Measurements from ENCODE around the gene KCP. TPM values are rescaled to one million over a fixed set of nuclear protein-coding genes. Genes with fewer than 3 reads are reported as not detected.

Gene KCP
- total RNA-seq, 1 experiment from 2014 or later: 0.21 TPM

DNA sequence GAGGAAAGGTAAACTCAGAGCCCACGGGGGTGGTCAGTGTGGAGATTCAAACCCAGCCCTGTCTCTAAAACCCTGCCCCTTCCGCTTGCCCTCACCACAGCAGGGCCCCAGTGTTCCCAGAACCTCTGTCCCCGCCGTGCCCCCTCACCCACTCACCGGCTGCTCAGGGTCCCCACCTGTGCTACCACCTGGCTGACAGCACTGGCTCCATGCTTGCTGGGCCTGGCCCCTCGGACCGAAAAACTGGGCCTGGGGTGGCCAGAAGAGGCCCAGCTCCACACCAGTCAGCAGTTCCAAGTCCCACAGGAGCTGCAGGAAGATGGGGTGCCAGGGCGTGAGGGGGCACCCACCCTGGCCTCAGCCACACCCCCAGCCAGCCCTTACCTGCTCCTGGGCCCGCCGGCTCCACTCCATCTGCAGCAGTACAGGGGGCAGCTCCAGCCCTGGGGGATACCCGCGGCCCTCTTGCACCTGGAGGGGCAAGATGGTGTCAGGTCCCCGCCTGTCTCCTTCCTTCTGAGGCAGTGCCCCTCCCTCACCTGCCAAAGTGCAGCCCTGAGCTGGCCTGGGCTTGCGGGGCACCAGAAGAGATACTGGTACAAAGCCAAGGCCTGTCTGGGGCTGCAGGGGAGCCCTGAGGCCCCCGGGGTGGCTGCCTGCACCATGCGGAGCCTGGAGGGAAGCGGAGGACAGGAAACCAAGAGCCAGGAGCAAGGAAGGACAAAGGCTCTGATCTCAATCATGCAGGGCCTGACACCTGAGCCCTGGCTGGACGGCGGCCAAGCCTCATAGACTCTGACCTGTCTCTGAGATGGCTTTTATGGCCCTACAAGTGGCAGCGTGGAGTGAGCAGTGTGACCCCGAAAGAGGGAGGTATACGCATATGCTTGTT lies 36.1 kb downstream of the KCP start:
- DNase-seq (ENCODE audit: low spot score): no peak

DNA sequence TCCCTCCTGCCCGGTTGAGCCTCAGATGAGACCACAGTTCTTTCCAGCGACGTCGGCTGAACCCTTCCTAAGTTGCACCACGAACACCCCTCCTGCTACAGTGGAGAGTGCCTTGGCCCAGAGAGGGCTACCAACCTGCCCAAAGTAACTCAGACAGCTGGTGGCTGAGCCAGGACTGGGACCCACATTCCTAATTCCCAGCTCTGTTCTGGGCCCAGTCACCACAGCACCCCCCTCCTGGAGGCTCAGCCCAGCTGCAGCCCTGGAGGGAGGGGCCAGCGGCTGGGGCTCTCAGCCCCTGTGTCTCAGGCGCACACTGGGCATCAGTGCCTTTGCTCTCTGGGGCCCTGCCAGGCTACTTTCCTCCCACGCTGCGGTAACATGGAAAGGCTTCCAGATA lies 37.3 kb downstream of the KCP start:
- DNase-seq (ENCODE audit: low spot score): no peak

DNA sequence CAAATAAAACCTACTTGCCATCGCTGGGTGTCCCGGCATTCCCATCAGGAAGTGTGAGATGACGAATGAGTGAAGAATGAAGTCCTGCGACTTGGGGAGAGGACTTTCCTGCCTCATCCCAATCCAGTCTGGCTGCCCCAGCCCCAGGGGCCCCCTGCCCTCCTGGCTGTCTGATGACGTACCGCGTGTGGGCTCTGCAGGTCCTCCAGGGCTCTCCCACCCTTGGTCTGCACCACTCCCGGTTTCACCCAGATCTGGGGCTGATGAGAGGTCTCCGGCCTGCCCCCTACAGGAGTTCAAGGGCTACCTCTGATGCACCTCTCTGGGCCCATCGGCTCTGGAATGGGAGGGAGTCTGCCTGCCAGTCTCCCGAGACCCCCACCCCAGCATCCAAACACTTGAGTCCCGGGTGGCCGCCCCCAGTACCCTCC lies 38.1 kb downstream of the KCP start:
- no peak for DNase-seq (ENCODE audit: low spot score)

DNA sequence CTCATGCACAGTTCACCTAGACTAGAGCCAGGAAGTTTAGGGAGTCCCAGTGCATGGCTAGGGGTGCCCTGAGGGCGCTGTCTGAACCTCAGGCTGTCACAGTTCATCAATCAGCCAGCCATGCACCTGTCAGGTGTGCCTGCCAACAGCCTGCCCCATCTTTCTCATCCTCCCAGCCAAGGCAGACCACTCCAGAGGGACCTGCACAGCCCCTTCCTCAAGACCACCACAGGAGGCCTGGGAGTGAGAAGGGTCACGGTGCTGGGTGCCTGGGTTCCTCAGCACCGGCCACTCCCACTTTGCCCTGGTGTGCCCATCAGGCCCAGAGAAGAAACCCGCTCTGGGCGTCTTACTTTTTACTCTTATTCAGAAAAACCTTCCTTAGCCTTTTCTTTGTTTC lies 39.5 kb downstream of the KCP start:
- no peak for DNase-seq (ENCODE audit: low spot score)

DNA sequence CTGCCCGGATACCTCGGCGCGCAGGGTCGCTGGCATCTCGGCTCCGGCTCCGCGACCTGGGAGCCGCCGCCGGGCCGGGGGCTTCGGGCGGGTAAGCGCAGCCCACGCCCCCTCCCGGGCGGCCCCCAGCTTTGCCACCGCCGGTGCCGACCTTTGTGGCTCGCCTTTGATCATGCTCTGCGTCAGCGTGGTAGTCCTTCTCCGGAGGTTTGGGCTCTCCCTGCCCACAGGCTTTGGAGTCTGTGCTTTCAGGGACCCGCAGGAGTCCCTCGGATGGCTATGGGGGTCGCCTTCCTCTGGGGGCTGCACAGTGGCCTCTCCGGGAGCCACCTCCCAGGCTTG lies 40.6 kb downstream of the KCP start:
- no peak for DNase-seq (ENCODE audit: low spot score)

DNA sequence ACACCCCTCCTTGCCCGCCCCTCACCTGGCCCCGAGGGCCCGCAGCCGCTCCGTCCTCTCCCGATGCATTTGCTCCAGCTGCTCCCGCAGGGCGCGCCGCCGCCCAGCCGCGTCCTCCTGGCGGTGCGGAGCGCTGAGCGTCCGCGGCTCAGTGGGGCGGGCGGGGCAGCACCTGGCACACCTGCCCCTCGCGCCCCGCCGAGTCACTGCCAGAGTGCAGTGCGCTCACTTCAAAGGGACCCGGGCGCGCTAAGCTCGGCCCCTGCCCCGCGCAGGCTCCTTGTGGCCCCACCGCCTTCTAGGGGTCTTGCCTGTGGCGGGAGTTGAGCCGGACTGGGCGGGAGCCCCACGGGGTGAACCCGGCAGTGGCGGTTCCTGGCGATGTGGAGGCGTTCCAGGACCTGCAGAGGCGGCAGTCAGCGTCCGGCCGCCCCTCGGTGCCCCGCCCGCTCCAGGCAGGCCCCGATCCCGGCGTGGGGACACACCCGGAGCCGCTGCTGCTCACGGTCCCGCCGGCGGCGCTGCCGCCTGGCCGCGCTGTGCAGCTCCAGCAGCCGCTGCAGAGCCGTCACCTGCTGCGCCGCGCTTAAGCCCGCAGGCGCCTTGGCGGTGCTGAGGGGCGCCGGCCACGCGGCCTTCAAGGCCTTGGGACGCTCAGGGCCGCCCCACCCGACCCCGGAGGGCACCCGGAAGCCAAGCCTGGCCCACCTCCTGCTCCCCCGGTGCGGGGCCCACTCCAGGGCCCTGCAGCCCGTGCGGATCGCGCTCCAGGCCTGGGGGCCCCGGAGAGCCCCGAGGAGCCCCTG lies 41.2 kb downstream of the KCP start:
- DNase-seq (ENCODE audit: low spot score): no peak

DNA sequence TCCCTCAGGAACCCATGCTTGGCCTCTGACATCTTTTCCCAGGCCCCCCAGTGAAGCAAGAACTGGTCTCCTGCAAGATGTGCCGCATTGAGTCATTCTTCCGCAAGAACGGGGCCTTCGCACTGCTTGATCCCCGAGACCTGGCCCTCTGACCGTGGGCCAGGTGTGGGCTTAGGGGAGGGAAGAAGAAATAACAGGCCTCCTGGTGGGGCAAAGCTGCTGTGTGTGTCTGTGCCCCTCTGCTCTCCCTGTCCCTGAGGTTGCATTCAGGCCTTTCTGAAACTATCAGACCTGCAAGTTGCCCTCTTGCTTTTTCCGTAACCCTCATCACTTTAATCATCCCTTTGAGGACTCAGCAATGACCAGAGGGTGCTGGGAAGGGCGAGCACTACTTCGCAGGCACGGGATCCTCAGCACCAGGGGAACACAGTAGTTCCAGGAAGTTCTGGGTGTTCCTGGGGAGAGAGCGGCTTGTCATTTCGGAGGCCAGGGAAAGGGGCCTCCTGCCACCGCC lies 41.8 kb downstream of the KCP start:
- no peak for DNase-seq (ENCODE audit: low spot score)

DNA sequence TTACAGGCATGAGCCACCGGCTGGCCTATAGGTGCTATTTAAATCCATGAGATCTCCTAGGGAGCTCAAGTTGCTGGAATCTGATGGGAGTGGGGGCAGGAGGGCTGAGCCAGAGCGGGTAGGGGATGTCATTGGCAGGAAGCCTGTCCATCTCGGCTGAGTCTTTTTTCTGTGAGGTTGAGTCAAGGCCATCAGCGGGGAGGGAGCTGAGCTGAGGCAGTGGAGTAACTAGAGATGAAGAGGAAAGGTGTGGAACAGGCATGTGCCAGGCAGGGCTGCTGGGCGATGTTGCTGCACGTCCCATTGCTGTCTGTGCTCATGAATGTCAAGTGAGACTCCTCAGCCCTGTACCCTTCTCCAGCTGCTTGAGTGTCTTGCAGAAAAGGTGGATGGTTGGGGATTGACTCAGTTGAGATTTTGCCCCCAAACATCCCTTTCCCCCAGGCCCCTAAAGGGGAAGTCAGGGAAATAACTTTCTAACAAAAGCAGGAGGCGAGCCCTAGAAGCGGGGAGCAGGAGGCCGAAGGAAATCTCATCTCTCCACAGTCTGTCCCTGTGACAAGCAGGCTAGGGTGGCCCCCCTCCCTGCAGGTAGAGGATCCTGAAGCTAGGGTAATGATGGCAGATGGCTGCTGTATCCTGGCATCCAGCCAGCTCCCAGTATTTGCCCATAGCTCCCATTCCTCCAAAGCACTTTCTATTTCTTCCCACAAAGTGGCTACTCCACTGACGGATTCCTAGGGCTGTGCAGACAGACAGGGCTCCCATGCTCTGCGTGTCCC lies 42.5 kb downstream of the KCP start:
- no peak for DNase-seq (ENCODE audit: low spot score)

DNA sequence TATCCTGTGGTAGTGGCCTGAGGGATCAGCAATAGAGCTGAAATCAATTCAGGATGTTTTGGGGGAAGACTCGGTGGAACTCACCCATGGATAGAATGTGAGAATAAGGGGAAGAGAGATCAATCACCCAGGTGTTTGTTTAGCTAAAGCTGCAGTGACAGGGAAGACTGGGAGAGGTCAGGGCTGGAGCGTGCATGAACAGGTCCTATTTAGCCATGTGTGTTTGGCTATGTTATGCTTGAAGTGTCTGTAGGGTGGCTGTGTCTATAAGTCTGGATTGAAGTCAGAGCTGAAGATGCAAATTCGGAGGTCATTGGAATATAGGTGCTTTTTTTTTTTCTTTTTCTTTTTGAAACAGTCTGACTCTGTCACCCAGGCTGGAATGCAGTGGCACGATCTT lies 43.3 kb downstream of the KCP start:
- DNase-seq (ENCODE audit: low spot score): no peak

DNA sequence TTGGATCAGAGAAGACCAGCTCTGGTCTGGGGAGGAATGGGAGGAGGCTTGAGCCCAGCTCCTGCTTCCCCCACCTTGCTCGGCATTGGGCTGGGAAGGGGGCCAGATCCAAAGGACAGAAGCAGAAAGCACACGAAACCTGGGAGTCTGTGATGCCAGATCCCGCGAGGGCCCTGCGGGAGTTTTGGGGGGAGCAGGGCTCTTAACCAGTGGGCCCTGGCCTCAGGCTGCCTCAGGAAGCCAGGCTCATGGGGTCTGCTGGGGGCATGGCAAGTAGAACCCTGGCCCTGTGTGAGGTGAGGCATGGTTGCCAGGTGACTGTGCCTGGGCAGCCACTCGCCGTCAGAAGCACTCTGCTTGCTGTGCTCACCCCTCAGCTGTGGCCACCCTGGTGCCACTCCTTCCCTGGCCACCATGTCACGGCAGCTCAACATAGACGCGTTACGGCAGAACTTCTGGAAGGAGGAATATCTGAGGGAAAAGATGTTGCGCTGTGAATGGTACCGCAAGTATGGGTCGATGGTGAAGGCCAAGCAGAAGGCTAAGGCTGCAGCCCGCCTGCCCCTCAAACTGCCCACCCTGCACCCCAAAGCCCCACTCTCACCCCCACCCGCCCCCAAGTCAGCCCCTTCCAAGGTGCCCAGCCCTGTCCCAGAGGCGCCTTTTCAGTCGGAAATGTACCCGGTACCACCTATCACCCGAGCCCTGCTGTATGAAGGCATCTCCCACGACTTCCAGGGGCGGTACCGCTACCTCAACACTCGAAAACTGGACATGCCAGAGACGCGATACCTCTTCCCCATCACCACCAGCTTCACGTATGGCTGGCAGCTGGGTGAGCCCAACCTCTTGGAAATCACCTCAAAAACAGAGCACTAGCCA lies 44.3 kb downstream of the KCP start:
- no peak for DNase-seq (ENCODE audit: low spot score)

DNA sequence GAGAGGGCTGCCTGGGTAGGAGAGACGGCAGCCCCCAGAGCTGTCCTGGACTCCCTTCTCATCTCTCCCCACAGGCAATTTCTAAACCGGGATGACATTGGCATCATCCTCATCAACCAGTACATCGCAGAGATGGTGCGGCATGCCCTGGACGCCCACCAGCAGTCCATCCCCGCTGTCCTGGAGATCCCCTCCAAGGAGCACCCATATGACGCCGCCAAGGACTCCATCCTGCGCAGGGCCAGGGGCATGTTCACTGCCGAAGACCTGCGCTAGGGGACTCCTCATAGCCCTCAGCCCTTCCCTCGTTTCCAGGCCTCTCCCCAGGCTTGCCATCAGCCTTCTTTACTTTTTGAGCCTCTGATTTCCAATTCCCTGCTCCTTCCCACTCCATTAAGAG lies 45.2 kb downstream of the KCP start:
- DNase-seq (ENCODE audit: low spot score): no peak

DNA sequence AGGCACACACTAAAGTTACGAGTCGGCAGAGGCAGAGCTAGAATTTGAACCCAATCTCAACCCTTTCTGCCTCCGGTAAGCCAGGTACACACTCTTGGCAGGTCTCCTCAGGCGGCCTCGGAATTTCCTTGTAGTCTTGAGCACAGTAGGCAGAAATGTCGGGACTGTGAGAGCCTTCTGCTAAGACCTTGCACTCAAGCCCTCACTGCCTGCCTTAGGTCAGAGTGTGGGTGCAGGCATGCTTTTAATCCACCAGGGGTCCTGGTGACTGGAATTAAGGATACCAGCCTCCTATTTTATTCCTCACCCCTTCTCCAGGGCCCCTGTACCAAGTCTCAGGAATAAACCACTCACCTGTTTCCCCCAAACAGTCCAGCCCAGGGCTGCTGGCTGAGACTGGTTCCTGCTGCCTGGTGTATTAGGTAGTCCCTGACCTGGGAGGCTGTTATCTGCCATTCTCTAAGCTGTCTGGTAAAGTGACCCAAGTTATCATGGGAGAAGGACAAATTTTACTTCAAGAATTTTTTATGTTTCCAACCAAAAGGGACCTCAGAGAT lies 47.0 kb downstream of the KCP start:
- peak; percentile 59 for DNase-seq (ENCODE audit: low spot score)

DNA sequence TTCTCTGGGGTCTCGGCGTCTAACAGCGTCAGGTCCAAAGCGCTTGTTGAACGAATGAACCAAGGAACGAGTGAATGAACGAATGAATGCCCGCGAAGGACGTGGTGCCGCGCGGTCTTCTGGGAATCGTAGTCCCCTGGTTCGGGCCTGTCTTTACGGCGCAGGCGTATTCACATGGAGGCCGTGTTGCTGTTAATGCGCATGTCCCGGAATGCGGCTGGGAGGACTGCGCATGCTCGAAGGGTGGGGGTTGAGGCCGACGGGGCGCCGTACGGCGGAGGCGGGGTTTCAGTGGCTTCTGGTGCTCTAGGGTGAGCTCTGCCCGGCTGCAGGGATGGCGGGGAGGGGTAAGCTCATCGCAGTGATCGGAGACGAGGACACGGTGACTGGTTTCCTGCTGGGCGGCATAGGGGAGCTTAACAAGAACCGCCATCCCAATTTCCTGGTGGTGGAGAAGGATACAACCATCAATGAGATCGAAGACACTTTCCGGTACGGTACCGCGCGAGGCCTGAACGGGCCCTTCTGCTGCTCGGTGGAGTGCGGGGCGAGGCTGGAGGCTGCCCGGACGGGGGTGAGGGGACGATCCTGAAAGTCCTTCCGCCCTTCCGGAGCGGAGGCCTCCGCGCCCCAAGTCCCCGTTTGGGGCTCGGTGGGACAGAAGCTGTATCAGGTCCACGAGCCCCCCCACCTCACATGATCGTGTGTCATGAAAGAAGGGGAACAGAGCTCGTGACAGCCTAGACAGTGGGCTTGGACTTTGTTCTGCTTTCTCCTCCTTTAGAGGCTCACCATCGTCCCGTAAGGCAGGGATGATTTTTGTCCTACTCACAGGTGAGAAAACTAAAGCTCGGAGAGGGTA lies 47.7 kb downstream of the KCP start, which contains the start of gene ATP6V1F:
ATP6V1F (plus strand) TSS at position 286 of the 862 bp plus-strand sequence; CDS start at position 335, 49 bp downstream.
- DNase-seq (ENCODE audit: low spot score): peak; percentile 93

DNA sequence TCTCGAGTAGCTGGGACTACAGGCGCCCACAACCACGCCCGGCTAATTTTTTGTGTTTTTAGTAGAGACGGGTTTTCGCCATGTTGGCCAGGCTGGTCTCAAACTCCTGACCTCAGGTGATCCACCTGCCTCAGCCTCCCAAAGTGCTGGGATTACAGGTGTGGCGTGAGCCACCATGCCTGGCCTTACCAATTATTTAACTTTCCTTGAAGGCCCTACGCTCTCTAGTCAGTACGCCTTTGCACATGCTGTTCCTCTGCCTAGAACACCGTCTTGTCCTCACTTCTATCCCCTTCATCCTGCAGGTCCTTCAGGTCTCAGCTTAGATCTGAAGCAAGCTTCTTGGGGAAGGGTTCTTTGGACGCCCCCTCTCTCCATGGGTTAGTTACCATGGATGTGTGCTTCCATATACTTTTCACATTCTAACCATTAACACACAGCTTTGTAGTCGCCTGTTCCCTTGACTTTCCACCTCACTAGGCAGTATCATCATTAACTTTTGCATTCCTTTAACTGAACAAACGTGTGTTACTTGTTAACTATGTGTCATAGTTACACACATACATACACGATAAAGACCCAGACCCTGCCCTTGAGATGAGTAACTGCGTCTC lies 48.4 kb downstream of the KCP start:
- DNase-seq (ENCODE audit: low spot score): no peak

DNA sequence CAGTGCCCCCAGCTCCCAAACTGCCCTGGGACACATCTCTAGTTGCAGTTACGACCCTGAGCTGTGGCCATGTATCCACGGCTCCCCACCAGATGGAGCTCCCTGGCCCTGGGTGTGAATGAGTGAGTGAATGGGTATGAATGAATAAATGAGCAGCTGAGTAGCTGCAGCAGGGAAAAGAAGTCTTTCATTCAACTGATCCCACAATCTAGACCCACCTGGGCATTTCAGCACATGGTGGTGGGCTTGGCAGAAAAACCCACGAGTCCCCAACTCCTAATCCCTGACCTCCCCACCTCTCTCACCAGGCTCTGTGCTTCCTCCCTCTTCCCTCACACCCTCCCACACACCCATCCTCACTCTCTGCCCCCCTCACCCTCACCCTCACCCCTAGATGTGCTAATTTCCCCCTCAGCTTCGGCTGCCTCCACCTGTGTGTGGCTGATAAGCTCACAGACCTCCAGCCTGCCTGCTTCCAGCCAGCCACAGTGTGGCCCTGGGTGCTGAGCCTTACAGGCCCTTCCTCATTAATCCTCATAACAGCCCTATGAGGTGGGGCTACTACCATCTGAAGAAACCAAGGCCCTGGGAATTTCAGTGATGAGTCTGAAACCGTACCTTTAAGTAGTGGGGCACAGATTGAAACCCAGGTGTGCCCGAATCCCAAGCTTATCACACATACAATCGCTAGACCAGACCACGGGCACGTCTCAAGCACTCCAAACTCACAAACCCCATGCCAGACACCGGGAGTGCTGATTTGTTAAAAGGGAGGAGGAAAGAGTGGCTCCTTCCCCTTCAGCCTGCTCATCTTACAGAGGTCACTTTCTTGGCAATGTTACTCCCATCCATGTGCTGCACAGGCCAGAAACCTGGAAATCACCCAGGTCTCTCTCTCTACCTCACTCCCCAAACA lies 50.1 kb downstream of the KCP start:
- DNase-seq (ENCODE audit: low spot score): no peak

DNA sequence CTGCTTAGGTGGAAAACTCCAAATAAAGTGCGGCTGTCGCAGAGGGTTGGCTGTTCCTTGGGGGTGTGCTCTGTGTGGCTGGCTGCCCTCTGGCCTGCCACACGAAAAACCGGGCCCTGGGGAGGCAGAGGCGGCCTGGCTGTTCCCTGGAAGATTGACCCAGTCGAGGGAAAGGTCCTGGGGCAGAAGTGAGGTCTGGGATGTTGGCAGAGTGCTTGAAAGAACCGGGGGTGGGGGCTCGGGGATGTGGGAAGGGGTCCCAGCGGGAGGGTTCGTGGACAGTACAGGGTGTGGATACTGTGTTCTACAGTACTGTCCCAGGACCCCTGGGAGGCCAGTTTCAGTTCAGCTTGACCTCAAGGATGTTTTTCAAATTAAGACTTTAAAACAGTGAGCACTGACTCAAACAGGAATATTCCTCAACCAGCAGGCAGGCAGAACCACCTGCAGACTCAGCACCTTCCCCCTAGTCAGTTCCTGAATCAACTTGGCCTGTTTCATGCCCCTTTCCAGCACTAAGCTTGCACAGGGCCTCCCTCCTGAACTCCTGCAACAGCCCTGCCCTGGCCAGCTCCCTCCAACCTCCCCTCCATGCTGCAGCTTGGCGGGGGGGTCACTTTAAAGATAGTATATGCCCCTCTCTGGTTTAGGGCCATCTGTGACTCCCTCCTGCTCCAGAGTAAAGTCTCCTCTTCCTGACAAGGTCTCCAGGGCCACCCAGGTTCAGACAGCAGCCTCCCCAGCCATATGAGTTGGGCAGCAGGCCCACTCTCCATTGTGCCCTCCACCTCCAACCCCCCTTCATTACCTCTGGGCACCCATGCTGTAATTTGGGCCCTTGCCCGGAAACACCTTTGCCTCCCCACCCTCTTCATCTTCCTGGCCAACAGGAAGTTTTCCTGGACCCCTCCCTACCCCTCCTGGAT lies 51.0 kb downstream of the KCP start:
- no peak for DNase-seq (ENCODE audit: low spot score)
